GM23248 (cell line): Measurements from ENCODE around the gene FBN3.

Experiments
- EZH2 ChIP-seq: fragments of 200-600 bp; sonication (generic); IDR thresholded peaks from 2 replicates; pipeline ENCODE4 v1.6.1; 2018; ENCODE audit warnings: antibody characterized with exemption, mild to moderate bottlenecking; ENCODE audit not compliant: insufficient read depth, poor library complexity, severe bottlenecking
- EZH2phosphoT487 ChIP-seq: fragments of 200-600 bp; sonication (generic); IDR thresholded peaks from 2 replicates; pipeline ENCODE4 v1.6.1; 2018; ENCODE audit warnings: antibody characterized with exemption, moderate library complexity, mild to moderate bottlenecking, low read depth; ENCODE audit not compliant: insufficient read depth

GRCh38 chr19:8050274-8051096 is 98.9 kb downstream of the FBN3 start:
- TF ChIP-seq EZH2, result no peak
- no peak for TF ChIP-seq EZH2phosphoT487
